HL-60 (cell line): ENCODE data around the gene KRTAP10-7.

Source experiments
- CTCF ChIP-seq: IDR thresholded peaks from one replicate; pipeline ENCODE4 v1.5.1; 2011; ENCODE audit warnings: low read length, control low read depth, inconsistent platforms; ENCODE audit not compliant: insufficient read depth
- GABPA ChIP-seq: IDR thresholded peaks from 2 replicates; pipeline ENCODE4 v1.6.1; 2012; ENCODE audit warnings: low read depth
- POLR2AphosphoS5 ChIP-seq: IDR thresholded peaks from 2 replicates; pipeline ENCODE4 v1.6.1; 2012; ENCODE audit warnings: low read depth
- REST ChIP-seq: IDR thresholded peaks from 2 replicates; pipeline ENCODE4 v1.6.1; 2012; ENCODE audit warnings: low read depth; ENCODE audit not compliant: insufficient replicate concordance
- SPI1 ChIP-seq: IDR thresholded peaks from 2 replicates; pipeline ENCODE4 v1.6.1; 2012; ENCODE audit warnings: low read depth, mild to moderate bottlenecking, borderline replicate concordance

GRCh38 chr21:44618504-44618903 is 18.1 kb downstream of the KRTAP10-7 start:
- no peak for TF ChIP-seq CTCF
- TF ChIP-seq POLR2AphosphoS5 = no peak
- TF ChIP-seq REST = no peak
- no peak for TF ChIP-seq GABPA
- TF ChIP-seq SPI1 = no peak
